ES-I3 (cell line): ENCODE data around the gene HOXB3.

Experiments
- H3K36me3 ChIP-seq: 2 replicates; pipeline ENCODE4 v1.6.1; 2013; ENCODE audit warnings: mild to moderate bottlenecking, low read length, control low read depth, moderate library complexity; ENCODE audit not compliant: insufficient read depth
- H3K4me1 ChIP-seq: 2 replicates; pipeline ENCODE4 v1.6.1; 2013; ENCODE audit warnings: mild to moderate bottlenecking, control low read depth, low read length; ENCODE audit not compliant: insufficient read depth
- H3K9ac ChIP-seq: 2 replicates; pipeline ENCODE4 v1.6.1; 2013; ENCODE audit warnings: low read depth, mild to moderate bottlenecking, low read length, moderate library complexity
- H3K9me3 ChIP-seq: 2 replicates; pipeline ENCODE4 v1.6.1; 2013; ENCODE audit warnings: mild to moderate bottlenecking, low read length, moderate library complexity; ENCODE audit not compliant: control insufficient read depth, insufficient read depth

The HOXB3 gene

GRCh38 chr17:48628649-48629410, 38.8 kb upstream of the HOXB3 start:
- peaks cover 10% of the 10 kb centered on the region; the same call in 1 of the 2 replicates for H3K4me1 ChIP-seq

GRCh38 chr17:48627623-48628521, 37.8 kb upstream of the HOXB3 start:
- Histone ChIP-seq H3K36me3 (no peaks in the 10 kb centered on the region), H3K9me3 (no peaks in the 10 kb centered on the region), H3K4me1 (peaks cover 10% of the 10 kb centered on the region; the same call in 1 of the 2 replicates), H3K9ac (no peak overlapping the region)

More at GRCh38 chr17:48628649-48629410, 38.8 kb upstream of the HOXB3 start:
- Histone ChIP-seq H3K36me3 (no peaks in the 10 kb centered on the region), H3K9me3 (no peaks in the 10 kb centered on the region), H3K9ac (no peak overlapping the region)

- Histone ChIP-seq H3K4me1 (peaks cover 5% of the 10 kb centered on the region; the same call in 1 of the 2 replicates), H3K36me3 (no peaks in the 10 kb centered on the region), H3K9me3 (no peaks in the 10 kb centered on the region), H3K9ac (no peak overlapping the region)
Observed at GRCh38 chr17:48627118-48627597, 37.1 kb upstream of the HOXB3 start.

- H3K4me1 ChIP-seq, result peaks cover 4% of the 10 kb centered on the region; the same call in 1 of the 2 replicates
- peak within 1 kb of the TSS; percentile 44; the same call in 1 of the 2 replicates for H3K9ac ChIP-seq
- no peaks in the 10 kb centered on the region for H3K36me3 ChIP-seq
- no peaks in the 10 kb centered on the region for H3K9me3 ChIP-seq
Observed at GRCh38 chr17:48626245-48627117, 36.4 kb upstream of the HOXB3 start, which contains the start of gene HOXB9. Gene HOXB9 (minus strand): TSS chr17:48626358. CDS start chr17:48626269, 89 bp downstream.

GRCh38 chr17:48625495-48626244, 35.6 kb upstream of the HOXB3 start:
- Histone ChIP-seq H3K9ac (peak overlapping the region; percentile 44; the same call in 1 of the 2 replicates), H3K9me3 (no peaks in the 10 kb centered on the region), H3K4me1 (peaks cover 6% of the 10 kb centered on the region), H3K36me3 (no peaks in the 10 kb centered on the region)

GRCh38 chr17:48624544-48625494, 34.8 kb upstream of the HOXB3 start:
- Histone ChIP-seq H3K9me3 (no peaks in the 10 kb centered on the region), H3K9ac (peak overlapping the region; percentile 44; the same call in 1 of the 2 replicates), H3K4me1 (peaks cover 8% of the 10 kb centered on the region), H3K36me3 (no peaks in the 10 kb centered on the region)

GRCh38 chr17:48624118-48624517, 34.1 kb upstream of the HOXB3 start:
- Histone ChIP-seq H3K9me3 (no peaks in the 10 kb centered on the region), H3K9ac (no peak overlapping the region), H3K4me1 (peaks cover 8% of the 10 kb centered on the region), H3K36me3 (no peaks in the 10 kb centered on the region)

- no peaks in the 10 kb centered on the region for H3K36me3 ChIP-seq
- H3K4me1 ChIP-seq, result peaks cover 8% of the 10 kb centered on the region
- H3K9ac ChIP-seq, result no peak overlapping the region
- H3K9me3 ChIP-seq, result no peaks in the 10 kb centered on the region
Observed at GRCh38 chr17:48623583-48623982, 33.5 kb upstream of the HOXB3 start.

GRCh38 chr17:48622857-48623256, 32.8 kb upstream of the HOXB3 start:
- Histone ChIP-seq H3K36me3 (no peaks in the 10 kb centered on the region), H3K4me1 (peaks cover 12% of the 10 kb centered on the region), H3K9me3 (no peaks in the 10 kb centered on the region), H3K9ac (no peak overlapping the region)

- no peaks in the 10 kb centered on the region for H3K36me3 ChIP-seq
- no peaks in the 10 kb centered on the region for H3K9me3 ChIP-seq
- H3K4me1 ChIP-seq, result peaks cover 8% of the 10 kb centered on the region
- H3K9ac ChIP-seq, result no peak overlapping the region
Observed at GRCh38 chr17:48621410-48622392, 31.7 kb upstream of the HOXB3 start.

- Histone ChIP-seq H3K9ac (no peak overlapping the region), H3K9me3 (no peaks in the 10 kb centered on the region), H3K4me1 (peaks cover 8% of the 10 kb centered on the region)
Observed at GRCh38 chr17:48620461-48621139, 30.6 kb upstream of the HOXB3 start.

More at GRCh38 chr17:48620461-48621139, 30.6 kb upstream of the HOXB3 start:
- no peaks in the 10 kb centered on the region for H3K36me3 ChIP-seq
